ENCODE measurements around the gene SLC25A30.
"Not testable (repeated sequence)": the region's sequence is repeated elsewhere in the genome, so short reads cannot be mapped to it uniquely, and the experiment has no call there.

The SLC25A30 gene

GRCh38 chr13:45391128-45391527, 27.0 kb downstream of the SLC25A30 start:
- DNase-seq = not testable (repeated sequence)

DNA sequence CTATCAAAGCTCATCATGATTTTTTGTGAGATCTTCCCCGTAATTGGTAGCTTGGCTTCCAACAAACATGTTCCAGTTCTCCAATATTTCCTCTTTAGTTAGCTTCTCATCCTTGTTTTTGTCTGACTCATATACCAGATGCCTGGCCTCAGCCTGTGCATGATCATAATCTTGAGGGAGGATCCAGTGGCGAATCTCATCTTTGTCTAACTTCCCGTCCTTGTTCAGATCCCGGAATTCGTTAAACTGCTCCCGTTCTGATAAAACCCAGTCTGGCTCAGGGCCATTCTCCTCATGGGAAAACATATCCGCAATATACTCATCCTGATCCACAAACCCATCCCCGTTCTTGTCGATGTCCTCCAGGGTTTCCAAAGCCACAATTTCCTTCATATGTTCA, 27.8 kb downstream of the SLC25A30 start:
- DNase-seq = not testable (repeated sequence)

- DNase-seq = no peak
Measured at GRCh38 chr13:45388664-45389063, 29.5 kb downstream of the SLC25A30 start.

DNA sequence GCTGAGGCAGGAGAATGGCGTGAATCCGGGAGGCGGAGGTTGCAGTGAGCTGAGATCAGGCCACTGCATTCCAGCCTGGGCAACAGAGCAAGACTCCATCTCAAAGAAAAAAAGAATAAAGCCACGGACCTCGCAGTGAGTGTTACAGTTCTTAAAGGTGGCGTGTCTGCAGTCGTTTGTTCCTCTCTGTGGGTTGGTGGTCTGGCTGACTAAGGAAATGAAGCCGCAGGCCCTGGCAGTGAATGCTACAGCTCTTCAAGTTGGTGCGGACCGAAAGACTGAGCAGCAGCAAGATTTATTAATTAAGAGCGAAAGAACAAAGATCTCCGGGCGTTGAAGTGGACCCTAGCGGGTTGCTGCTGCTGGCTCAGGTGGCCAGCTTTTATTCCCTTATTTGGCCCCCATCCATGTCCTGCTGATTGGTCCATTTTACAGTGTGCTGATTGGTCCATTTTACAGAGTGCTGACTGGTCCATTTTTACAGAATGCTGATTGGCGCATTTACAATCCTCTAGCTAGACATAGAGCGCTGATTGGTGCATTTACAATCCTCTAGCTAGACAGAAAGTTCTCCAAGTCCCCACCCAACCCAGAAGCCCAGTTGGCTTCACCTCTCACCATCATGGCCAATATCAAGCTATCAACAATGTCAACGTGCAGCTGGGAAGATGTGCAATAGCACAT, 31.1 kb downstream of the SLC25A30 start:
- not testable (repeated sequence) for DNase-seq

DNA sequence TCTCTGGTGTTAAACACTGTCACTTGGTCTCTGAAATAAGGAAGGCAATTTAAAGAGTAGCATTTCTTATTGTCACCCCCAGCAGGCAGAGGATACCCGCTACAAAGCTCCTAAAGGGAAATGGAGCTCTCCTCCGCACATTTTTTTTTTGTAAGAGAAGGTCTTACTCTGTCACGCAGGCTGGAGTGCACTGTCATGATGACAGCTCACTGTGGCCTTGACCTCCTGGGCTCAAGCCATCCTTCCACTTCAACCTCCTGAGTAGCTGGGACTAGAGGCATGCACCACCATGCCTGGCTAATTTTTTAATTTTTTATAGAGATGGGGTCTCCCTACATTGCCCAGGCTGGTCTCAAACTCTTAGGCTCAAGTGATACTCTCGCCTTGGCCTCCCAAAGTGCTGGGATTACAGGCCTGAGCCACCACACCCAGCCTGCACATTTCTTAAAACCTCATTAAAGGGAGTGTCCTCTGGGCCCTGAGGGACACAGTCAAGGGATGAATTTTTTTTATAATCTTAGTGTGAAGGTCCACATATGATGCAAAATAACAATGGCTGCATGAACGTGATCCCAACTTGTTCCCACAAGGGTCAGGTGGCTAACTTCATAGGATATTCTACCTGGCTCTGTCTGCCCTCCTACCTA, 32.1 kb downstream of the SLC25A30 start:
- no peak for DNase-seq

- no peak for DNase-seq
Measured at GRCh38 chr13:45385320-45385719, 32.9 kb downstream of the SLC25A30 start.

- DNase-seq = no peak
Measured at GRCh38 chr13:45384474-45385174, 33.5 kb downstream of the SLC25A30 start.

GRCh38 chr13:45382739-45383138, 35.4 kb downstream of the SLC25A30 start:
- not testable (repeated sequence) for DNase-seq

GRCh38 chr13:45381196-45381595, 37.0 kb downstream of the SLC25A30 start:
- no peak for DNase-seq

- DNase-seq = not testable (repeated sequence)
Measured at GRCh38 chr13:45380708-45381107, 37.5 kb downstream of the SLC25A30 start.

DNA sequence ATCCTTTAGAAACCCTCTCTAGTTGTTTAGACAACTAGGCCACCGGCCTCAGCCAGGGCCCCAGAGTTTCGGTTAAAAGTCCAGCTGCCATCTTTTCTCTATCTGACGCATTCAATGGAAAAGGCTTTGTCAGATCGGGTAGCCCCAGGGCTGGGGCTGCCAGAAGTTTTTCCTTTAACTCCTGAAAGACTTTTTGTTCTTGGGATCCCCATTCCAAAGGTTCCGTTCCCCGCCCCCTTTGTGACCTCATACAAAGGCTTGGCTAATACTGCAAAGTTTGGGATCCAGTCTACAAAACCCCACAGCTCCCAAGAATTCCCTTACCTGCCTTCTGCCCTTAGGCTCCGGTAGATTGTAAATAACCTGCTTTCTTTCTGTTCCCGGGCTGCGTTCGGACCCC, 38.7 kb downstream of the SLC25A30 start:
- not testable (repeated sequence) for DNase-seq

DNA sequence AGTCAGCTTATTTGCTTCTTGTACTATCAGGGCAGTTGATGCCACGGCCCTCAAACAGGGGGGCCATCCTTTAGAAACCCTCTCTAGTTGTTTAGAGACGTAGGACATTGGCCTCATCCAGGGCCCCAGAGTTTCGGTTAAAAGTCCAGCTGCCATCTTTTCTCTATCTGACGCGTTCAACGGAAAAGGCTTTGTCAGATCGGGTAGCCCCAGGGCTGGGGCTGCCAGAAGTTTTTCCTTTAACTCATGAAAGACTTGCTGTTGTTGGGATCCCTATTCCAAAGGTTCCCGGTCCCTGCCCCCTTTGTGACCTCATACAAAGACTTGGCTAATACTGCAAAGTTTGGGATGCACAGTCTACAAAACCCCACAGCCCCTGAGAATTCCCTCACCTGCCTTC, 39.4 kb downstream of the SLC25A30 start:
- DNase-seq = not testable (repeated sequence)

- DNase-seq = not testable (repeated sequence)
Measured at GRCh38 chr13:45377314-45377713, 40.9 kb downstream of the SLC25A30 start.

DNA sequence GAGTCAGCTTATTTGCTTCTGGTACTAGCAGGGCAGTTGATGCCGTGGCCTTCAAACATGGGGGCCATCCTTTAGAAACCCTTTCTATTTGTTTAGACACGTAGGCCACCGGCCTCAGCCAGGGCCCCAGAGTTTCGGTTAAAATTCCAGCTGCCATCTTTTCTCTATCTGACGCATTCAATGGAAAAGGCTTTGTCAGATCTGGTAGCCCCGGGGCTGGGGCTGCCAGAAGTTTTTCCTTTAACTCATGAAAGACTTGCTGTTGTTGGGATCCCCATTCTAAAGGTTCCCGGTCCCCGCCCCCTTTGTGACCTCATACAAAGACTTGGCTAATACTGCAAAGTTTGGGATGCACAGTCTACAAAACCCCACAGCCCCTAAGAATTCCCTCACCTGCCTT, 41.5 kb downstream of the SLC25A30 start:
- not testable (repeated sequence) for DNase-seq

- no peak for DNase-seq
Measured at GRCh38 chr13:45374917-45375316, 43.3 kb downstream of the SLC25A30 start.

DNA sequence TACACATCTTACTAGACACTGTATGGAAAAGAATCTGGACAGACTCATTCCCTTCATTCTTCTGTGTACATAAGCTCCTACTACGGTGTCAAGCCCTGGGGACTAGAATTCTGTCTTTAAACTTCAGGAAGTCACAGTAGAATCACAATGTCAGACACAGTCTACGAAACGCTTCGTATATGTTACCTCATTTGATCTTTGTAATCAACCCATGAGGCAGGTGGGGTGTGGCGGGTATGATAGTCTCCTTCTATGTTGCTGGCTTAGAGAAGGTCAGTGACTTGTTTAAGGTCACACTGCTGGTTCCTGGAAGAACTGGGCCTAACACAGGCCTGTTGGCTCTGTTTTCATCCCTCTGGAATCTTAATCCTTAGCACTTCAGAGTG, 45.0 kb downstream of the SLC25A30 start:
- DNase-seq = no peak

- DNase-seq = no peak
Measured at GRCh38 chr13:45372189-45373161, 45.7 kb downstream of the SLC25A30 start.

GRCh38 chr13:45370922-45371406, 47.2 kb downstream of the SLC25A30 start:
- DNase-seq = no peak

DNA sequence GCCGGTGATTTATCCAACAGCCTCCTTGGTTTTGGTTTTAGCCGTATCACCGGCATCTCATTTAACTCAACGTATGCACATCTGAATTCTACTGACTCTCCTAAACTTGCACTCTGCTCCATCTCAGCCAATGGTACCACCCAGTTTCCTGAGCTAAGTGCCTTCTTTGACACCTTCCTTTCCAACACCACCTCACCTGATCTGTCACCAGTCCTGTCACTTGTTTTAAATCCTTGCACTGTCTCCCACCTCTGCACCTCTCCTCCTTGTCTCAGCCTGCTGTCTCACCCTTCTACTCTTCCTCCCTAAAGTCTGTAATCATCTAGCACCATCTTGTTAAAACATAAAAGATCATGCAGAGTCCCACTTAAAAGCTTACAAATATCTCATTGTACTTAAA, 49.1 kb downstream of the SLC25A30 start:
- DNase-seq = no peak

DNA sequence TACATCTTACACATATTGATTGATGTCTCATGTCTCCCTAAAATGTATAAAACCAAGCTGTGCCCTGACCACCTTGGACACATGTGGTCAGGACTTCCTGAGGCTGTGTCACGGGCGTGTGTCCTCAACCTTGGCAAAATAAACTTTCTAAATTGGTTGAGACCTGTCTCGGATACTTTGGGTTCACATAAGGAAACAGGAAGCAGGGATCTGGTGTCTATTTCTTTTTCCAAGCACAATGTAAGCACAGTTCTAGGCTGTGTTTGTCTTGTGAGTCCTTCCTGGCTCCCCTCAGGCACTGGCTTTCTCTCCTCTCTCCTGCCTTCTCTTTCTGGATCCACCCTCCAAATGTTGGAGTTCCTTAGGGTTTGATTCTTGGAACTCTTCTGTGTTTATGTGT, 49.6 kb downstream of the SLC25A30 start:
- DNase-seq = no peak

DNA sequence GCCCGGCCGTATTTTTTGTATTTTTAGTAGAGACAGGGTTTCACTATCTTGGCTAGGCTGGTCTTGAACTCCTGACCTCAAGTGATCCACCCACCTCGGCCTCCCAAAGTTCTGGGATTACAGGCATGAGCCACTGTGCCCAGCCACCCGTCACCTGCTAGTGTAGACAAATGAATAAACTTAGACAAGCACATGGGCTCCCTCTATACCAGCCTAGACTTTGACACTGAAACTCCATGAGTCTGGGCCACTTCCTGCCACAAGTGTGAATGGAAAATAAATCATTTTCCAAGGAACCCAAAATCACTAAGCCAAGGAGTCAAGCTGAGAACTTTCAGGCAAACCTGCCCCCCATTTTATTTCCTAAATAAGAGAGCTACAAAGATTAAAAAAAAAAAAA, 50.2 kb downstream of the SLC25A30 start:
- DNase-seq = no peak

DNA sequence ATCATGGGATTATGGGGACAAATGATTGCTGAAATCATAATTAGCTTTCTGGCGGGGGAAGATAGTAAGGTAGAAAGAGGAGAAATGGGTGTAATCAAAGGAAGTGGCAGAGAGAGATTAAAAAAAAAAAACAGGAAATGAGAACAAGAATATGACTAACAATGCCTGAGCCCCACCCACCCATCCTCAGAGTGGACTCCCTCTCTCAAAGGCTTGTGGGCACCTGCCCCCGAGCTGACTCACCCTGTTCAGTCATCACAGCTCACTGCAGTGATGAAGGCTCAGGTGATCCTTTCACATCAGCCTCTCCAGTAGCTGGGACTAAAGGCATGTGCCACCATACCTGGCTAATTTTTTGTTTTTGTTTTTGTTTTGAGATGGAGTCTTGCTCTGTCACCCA, 50.8 kb downstream of the SLC25A30 start:
- no peak for DNase-seq

DNA sequence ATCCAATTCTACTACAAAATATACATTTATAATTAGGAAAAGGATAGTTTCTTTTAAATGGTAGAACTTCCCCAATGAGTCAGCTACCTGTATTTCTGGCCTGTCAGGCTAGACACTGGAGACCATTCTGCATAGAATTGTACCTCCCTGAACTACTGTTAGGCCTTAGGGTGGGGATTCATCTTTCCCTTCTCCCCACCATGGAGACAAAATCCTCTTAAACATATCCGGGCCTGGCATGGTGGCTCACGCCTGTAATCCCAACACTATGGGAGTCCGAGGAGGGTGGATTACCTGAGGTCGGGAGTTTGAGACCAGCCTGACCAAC, 52.7 kb downstream of the SLC25A30 start:
- DNase-seq = no peak

All from NCI-H2107 (cell line).